OCI-LY1 (cell line): Measurements from ENCODE around the gene TMEM255A.
A peak's percentile ranks its signal among the peaks of the same experiment; 100 is the strongest.

Experiments used
- H2AFZ ChIP-seq: fragments of 200-600 bp; sonication (generic), shearing (Covaris generic); 2 replicates; pipeline ENCODE4 v1.6.0; 2014; ENCODE audit warnings: antibody characterized with exemption, mild to moderate bottlenecking, low read length
- H3F3A ChIP-seq: fragments of 200-600 bp; sonication (generic), shearing (Covaris generic); 2 replicates; pipeline ENCODE4 v1.6.0; 2014; ENCODE audit warnings: mild to moderate bottlenecking, antibody characterized with exemption, low read length, moderate library complexity; ENCODE audit not compliant: insufficient read depth
- H3K27ac ChIP-seq: fragments of 200-600 bp; sonication (generic); 2 replicates; pipeline ENCODE4 v1.5.1; 2014; ENCODE audit warnings: low read length, mixed run types, mild to moderate bottlenecking, low read depth; ENCODE audit not compliant: poor library complexity, severe bottlenecking
- H3K27me3 ChIP-seq: fragments of 200-600 bp; sonication (generic); 2 replicates; pipeline ENCODE4 v1.6.0; 2014; ENCODE audit warnings: antibody characterized with exemption, mild to moderate bottlenecking, low read length, moderate library complexity; ENCODE audit not compliant: insufficient read depth
- H3K36me3 ChIP-seq: fragments of 200-600 bp; sonication (generic); 2 replicates; pipeline ENCODE4 v1.6.1; 2014; ENCODE audit warnings: mild to moderate bottlenecking, antibody characterized with exemption, low read length, moderate library complexity, mixed read lengths; ENCODE audit not compliant: insufficient read depth
- H3K4me1 ChIP-seq: fragments of 200-600 bp; sonication (generic); 2 replicates; pipeline ENCODE4 v1.5.1; 2014; ENCODE audit warnings: mild to moderate bottlenecking, low read length, moderate library complexity; ENCODE audit not compliant: insufficient read depth, severe bottlenecking
- H3K4me2 ChIP-seq: fragments of 200-600 bp; sonication (generic), shearing (Covaris generic); 2 replicates; pipeline ENCODE4 v1.6.1; 2014; ENCODE audit warnings: low read length
- H3K4me3 ChIP-seq: fragments of 200-600 bp; sonication (generic); 2 replicates; pipeline ENCODE4 v1.5.1; 2014; ENCODE audit warnings: low read length, low read depth, mild to moderate bottlenecking, mixed read lengths; ENCODE audit not compliant: poor library complexity, severe bottlenecking
- H3K79me2 ChIP-seq: fragments of 200-600 bp; shearing (Covaris generic); 2 replicates; pipeline ENCODE4 v1.6.1; 2016; ENCODE audit warnings: mixed run types, low read length, mixed read lengths; ENCODE audit not compliant: insufficient read depth
- H3K9ac ChIP-seq: fragments of 200-600 bp; sonication (generic), shearing (Covaris generic); 2 replicates; pipeline ENCODE4 v1.6.1; 2014; ENCODE audit warnings: mild to moderate bottlenecking, low read length, mixed read lengths
- H3K9me2 ChIP-seq: fragments of 200-600 bp; sonication (generic), shearing (Covaris generic); 2 replicates; pipeline ENCODE4 v1.6.1; 2014; ENCODE audit warnings: low read depth, mild to moderate bottlenecking, low read length, mixed read lengths
- H3K9me3 ChIP-seq: fragments of 200-600 bp; shearing (Covaris generic); 2 replicates; pipeline ENCODE4 v1.6.1; 2014; ENCODE audit warnings: low read length, mixed read lengths
- H4K20me1 ChIP-seq: fragments of 200-600 bp; sonication (generic), shearing (Covaris generic); 2 replicates; pipeline ENCODE4 v1.6.0; 2016; ENCODE audit warnings: mild to moderate bottlenecking, low read length; ENCODE audit not compliant: insufficient read depth
- EZH2 ChIP-seq: fragments of 200-600 bp; sonication (generic), shearing (Covaris generic); IDR thresholded peaks from 2 replicates; pipeline ENCODE4 v1.8.0; 2017; ENCODE audit warnings: borderline replicate concordance, mixed run types, mild to moderate bottlenecking, antibody characterized with exemption, low read length, moderate library complexity, mixed read lengths
- TF ChIP-seq, protein P1 (sequence below): fragments of 200-600 bp; sonication (generic), shearing (Covaris generic); IDR thresholded peaks from 2 replicates; pipeline ENCODE4 v1.5.1; 2017; ENCODE audit warnings: mild to moderate bottlenecking, antibody characterized with exemption, low read length, moderate library complexity, mixed read lengths

The TMEM255A gene

DNA sequence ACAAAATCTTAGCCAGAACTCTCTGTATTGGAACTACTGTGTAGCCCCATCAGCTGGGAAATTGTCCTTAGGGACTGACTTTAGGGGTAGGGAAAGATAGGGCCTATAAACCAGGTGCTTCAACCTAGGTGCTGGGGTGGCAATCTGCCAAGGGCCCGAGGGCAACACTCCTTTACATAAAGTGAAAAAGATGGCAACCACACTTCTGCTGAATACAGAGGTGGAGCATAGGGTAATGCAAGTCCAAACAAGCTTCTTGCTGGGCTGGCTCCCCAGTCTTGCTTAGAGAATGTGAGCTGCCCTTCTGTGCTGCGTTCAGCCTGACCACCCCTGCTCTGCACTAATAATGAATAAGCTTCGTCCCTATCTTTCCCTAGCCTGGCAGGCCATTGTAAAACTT is 50.9 kb downstream of the TMEM255A start:
- no peaks in the 10 kb centered on the region for H3K9me2 ChIP-seq
- peaks cover 12% of the 10 kb centered on the region; the same call in 1 of the 2 replicates for H3K36me3 ChIP-seq
- H4K20me1 ChIP-seq: no peaks in the 10 kb centered on the region
- no peak overlapping the region for H2AFZ ChIP-seq
- H3K4me1 ChIP-seq: peaks cover 13% of the 10 kb centered on the region
- no peak overlapping the region for H3K4me2 ChIP-seq
- no peaks in the 10 kb centered on the region for H3F3A ChIP-seq
- no peak overlapping the region for H3K4me3 ChIP-seq
- no peaks in the 10 kb centered on the region for H3K9me3 ChIP-seq
- TF ChIP-seq, protein P1, sequence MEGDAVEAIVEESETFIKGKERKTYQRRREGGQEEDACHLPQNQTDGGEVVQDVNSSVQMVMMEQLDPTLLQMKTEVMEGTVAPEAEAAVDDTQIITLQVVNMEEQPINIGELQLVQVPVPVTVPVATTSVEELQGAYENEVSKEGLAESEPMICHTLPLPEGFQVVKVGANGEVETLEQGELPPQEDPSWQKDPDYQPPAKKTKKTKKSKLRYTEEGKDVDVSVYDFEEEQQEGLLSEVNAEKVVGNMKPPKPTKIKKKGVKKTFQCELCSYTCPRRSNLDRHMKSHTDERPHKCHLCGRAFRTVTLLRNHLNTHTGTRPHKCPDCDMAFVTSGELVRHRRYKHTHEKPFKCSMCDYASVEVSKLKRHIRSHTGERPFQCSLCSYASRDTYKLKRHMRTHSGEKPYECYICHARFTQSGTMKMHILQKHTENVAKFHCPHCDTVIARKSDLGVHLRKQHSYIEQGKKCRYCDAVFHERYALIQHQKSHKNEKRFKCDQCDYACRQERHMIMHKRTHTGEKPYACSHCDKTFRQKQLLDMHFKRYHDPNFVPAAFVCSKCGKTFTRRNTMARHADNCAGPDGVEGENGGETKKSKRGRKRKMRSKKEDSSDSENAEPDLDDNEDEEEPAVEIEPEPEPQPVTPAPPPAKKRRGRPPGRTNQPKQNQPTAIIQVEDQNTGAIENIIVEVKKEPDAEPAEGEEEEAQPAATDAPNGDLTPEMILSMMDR: no peak
- TF ChIP-seq EZH2: no peak
- no peaks in the 10 kb centered on the region for H3K79me2 ChIP-seq
- H3K27me3 ChIP-seq: no peaks in the 10 kb centered on the region
- no peak overlapping the region for H3K9ac ChIP-seq
- H3K27ac ChIP-seq: no peak overlapping the region

DNA sequence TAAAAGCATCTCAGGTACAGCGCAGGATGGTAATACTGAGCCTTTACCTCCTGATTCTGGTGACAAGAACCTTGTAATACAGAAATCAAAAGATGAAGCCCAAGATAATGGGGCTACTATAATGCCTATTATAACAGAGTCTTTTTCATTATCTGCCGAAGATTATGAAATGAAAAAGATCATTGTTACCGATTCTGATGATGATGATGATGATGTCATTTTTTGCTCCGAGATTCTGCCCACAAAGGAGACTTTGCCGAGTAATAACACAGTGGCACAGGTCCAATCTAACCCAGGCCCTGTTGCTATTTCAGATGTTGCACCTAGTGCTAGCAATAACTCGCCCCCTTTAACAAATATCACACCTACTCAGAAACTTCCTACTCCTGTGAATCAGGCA is 57.5 kb downstream of the TMEM255A start:
- peaks cover 21% of the 10 kb centered on the region for H3K79me2 ChIP-seq

DNA sequence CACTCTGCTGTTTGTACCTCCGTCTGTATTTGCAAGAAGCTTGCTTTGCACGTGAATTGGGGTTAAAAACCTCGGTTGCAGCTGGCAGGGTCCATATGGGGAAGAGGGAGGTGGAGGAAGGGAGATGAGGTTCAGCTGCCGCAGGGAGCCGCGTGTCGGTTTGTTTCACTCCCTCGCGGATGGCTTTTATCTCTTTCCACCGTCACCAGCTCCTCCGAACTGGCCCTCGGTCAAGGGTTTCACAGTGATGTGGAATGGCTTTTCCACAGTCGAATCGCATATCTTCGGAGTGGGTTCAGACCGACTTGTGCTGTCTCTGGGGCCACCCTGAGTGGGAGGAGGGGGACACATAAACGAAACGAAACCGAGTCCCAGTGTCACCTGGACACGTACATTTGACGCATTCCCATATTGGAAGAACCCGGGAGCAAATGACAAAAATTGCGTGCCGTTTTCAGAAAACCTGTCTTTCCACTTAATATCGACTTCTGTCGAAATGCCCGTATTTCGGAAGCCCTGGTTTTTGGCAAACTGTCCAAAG is 59.7 kb downstream of the TMEM255A start:
- H3K9me3 ChIP-seq: no peaks in the 10 kb centered on the region
- H3K4me3 ChIP-seq: peak overlapping the region; percentile 95
- H3F3A ChIP-seq: no peaks in the 10 kb centered on the region
- H3K27ac ChIP-seq: peak overlapping the region; percentile 76
- H2AFZ ChIP-seq: no peak overlapping the region
- TF ChIP-seq, protein P1: no peak
- TF ChIP-seq EZH2: no peak
- H3K9ac ChIP-seq: peak overlapping the region; percentile 93
- H3K4me1 ChIP-seq: peaks cover 10% of the 10 kb centered on the region
- H3K79me2 ChIP-seq: peaks cover 21% of the 10 kb centered on the region
- H4K20me1 ChIP-seq: no peaks in the 10 kb centered on the region
- peaks cover 35% of the 10 kb centered on the region for H3K36me3 ChIP-seq
- H3K9me2 ChIP-seq: no peaks in the 10 kb centered on the region
- no peaks in the 10 kb centered on the region for H3K27me3 ChIP-seq
- peak overlapping the region; percentile 93 for H3K4me2 ChIP-seq

More for the DNA sequence above, 57.5 kb downstream of the TMEM255A start:
- no peaks in the 10 kb centered on the region for H3K9me3 ChIP-seq
- TF ChIP-seq, protein P1: no peak
- no peak for TF ChIP-seq EZH2
- no peak overlapping the region for H3K27ac ChIP-seq
- H3K4me3 ChIP-seq: no peak overlapping the region
- peaks cover 10% of the 10 kb centered on the region for H3K4me1 ChIP-seq
- H3K4me2 ChIP-seq: no peak overlapping the region
- H4K20me1 ChIP-seq: no peaks in the 10 kb centered on the region
- H3K9me2 ChIP-seq: no peaks in the 10 kb centered on the region
- H3K9ac ChIP-seq: no peak overlapping the region
- no peaks in the 10 kb centered on the region for H3F3A ChIP-seq
- H3K36me3 ChIP-seq: peaks cover 40% of the 10 kb centered on the region
- no peaks in the 10 kb centered on the region for H3K27me3 ChIP-seq
- H2AFZ ChIP-seq: no peak overlapping the region
